NCI-H146 (cell line): ENCODE data around the gene GRIK1.
"Not testable (repeated sequence)": the region's sequence is repeated elsewhere in the genome, so short reads cannot be mapped to it uniquely, and the experiment has no call there.

Experiments used
- DNase-seq: peaks from one replicate; lab custom pipeline; 2025; lab: John Stamatoyannopoulos, UW

The GRIK1 gene

DNA sequence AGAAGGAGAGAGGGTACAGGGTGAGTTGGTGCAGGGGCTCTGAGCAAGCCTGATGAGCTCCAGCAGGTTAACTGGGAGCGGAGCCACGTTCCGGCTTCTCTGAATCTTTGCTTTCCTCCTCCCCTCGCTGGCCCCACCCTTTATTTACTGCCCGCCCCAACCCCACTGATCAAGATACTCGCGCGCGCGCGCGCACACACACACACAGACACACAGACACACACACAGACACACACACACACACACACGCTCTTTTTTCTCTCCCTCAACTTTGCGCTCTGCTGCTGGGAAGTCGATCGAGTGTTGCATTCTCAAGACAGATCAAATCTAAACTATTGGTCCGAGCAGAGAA is at the start of gene GRIK1:
GRIK1 (minus strand) TSS at position 73 of the 352 bp plus-strand sequence.
- DNase-seq, result peak; percentile 52

DNA sequence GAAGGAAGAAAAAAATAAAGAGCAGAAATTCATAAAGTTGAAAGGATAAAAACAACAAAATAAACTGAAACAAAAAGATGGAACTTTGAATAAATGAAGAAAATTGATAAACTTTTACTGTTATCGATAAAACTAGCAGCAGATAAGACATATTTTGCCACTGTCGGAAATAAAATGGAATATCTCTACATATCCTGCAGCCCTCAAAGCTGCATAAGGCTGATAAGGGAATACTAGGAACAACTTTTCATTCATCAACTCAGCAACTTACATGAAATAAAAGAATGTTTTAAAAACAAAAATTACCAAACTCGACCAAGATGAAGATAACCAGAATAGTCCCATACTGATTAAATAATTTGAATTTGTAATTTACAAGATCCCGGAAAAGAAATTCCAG is 48.0 kb upstream of the GRIK1 start:
- DNase-seq, result no peak

GRCh38 chr21:29985866-29986265 is 46.1 kb upstream of the GRIK1 start:
- no peak for DNase-seq

DNA sequence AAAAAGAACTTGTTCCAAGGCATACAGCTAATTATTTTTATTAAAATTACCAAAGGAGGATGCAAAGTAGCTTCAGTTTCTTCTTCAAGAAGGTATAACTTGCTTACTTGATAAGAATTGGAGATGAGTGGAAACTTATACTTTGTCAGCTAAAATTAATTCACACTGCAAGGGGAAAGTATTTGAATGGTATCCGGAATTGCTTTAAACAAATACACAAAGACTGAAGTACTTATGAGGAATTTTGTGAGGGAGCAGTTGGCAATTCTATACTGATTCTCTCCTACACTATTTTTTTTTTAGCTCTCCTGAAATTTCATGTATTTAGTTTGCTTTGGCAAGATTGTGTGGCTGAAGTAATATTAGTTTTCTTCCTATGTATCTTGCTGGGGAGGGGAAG is 39.2 kb upstream of the GRIK1 start:
- DNase-seq, result no peak

- no peak for DNase-seq
These were observed 36.0 kb upstream of the GRIK1 start for GRCh38 chr21:29975776-29976175.

GRCh38 chr21:29973258-29973657 is 33.5 kb upstream of the GRIK1 start:
- no peak for DNase-seq

GRCh38 chr21:29961291-29962027 is 21.7 kb upstream of the GRIK1 start:
- no peak for DNase-seq

DNA sequence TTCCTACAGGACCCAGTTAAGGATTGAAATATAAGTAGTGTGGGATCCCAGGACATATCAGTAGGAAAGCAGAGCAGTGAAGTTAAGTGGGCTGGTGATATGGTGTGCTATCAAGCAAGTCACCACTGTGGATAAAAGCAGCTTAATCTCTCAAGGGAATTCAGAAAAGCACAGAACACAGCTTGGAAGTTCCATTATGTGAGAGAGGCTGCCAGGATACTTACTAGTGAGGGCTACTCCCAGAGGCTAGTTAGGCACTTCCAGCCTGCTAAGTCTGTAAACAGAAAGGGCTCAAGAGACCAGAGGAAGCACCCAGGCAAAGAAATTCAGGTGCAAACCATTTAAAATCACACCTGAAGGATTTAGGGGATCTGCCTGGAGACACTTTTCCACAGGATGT is 18.8 kb upstream of the GRIK1 start:
- no peak for DNase-seq

DNA sequence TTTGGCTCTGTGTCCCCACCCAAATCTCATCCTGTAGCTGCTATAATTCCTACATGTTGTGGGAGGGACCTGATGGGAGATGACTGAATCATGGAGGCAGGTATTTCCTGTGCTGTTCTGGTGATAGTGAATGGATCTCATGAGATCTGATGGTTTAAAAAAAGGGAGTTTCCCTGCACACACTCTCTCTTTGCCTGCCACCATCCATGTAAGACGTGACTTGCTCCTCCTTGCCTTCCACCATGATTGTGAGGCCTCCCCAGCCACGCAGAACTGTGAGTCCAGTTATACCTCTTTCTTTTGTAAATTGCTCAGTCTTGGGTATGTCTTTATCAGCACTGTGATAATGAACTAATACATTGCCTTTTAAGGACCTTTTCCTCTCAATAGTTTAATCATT is 18.2 kb upstream of the GRIK1 start:
- not testable (repeated sequence) for DNase-seq

DNA sequence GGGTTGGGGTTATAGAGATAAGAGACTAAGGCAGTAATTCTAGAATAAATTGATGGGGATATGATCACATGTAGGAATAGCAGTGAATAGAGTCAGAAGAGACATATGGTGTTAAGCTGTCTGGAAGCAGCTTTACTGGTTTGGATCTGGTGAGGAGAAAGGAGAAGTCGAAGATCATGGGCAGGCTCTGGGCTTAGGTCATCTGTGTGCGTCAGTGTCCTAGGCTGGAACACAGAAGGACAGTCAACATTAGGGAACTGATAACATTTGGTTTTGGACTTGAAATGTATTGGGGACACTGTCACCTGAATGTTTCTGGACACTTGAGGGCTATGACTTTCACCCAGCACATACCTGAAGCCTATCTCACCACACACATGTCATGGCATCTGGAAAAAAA is 13.9 kb upstream of the GRIK1 start:
- DNase-seq, result no peak

DNA sequence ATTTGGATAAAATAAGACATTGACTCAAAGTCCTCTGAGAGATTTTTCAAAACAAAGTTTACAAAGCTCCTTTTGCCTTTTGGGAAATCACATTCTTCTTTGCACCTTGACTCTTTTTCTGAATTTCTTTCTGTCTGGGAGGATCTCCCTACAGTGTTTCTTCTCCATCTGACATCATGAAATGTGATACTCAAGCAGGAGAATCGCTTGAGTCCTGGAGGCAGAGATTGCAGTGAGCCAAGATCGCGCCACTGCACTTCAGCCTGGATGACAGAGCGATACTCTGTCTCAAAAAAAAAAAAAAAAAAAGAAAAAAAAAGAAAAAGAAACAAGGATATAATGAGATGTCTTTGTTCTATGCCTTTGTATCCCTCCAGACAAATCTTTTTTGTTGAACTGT is 13.3 kb upstream of the GRIK1 start:
- no peak for DNase-seq

DNA sequence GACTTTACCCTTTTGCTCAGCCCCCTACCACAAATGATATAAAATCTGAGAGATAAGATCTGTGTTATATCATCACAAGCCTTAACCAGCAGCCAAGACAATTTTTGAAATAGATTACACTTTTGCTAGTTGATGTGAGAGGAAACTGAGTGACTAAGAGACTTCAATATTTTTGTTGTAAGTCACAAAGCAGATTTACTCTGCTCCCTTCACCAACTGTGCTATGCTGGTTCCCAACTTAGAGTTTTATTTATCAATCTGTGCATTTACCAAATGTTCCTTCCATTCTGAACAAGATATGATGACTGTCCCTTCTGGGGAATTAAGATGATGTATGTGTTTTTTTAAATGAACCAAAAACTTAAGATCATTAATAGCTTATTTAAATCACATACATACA is 12.1 kb upstream of the GRIK1 start:
- no peak for DNase-seq

- no peak for DNase-seq
These were observed 10.2 kb upstream of the GRIK1 start for GRCh38 chr21:29949991-29950390.

GRCh38 chr21:29947119-29947518 is 7.3 kb upstream of the GRIK1 start:
- DNase-seq, result no peak

GRCh38 chr21:29943885-29944284 is 4.1 kb upstream of the GRIK1 start:
- DNase-seq, result no peak

GRCh38 chr21:29942034-29942433 is 2.2 kb upstream of the GRIK1 start:
- no peak for DNase-seq

DNA sequence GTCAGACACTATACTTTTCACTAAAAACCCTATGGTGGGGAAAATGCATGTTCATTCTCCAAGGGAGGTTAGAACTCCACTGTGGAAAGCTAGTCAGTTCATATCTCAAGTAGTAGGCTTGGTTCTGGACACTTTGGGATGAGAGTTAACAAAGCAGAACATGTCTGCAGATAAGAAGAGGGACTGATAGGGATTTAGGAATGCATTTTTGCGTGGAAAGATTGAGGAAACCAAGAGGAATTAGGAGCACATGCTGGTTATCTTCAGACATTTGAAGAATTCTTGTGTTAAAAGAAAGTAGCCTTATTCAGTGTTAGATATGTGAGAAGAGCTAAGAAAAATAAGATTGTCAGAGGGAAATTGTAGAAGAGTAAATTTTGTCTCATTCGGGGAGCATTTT is 1.2 kb upstream of the GRIK1 start:
- no peak for DNase-seq

DNA sequence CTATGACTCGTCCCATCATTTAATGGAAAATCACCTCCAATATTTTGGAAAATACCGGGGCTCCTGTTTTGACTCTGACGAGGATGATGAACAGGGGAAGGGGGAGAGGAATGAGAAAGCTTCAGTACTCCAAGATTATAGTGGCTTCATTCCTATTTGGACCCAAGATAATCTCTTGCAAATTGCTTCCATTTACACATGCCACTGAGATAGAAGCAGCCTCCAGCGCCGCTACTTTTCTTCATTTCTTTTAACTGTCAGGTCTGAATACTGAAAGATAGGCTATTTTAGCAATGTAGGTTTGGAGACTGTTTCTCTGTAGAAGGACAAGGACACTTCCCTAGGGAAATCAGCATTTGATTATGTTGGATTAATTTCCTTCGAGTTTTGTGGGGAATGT is 565 bp upstream of the GRIK1 start:
- DNase-seq, result no peak

- DNase-seq, result peak; percentile 35
These were observed 482 bp downstream of the GRIK1 start for GRCh38 chr21:29939104-29939923.

DNA sequence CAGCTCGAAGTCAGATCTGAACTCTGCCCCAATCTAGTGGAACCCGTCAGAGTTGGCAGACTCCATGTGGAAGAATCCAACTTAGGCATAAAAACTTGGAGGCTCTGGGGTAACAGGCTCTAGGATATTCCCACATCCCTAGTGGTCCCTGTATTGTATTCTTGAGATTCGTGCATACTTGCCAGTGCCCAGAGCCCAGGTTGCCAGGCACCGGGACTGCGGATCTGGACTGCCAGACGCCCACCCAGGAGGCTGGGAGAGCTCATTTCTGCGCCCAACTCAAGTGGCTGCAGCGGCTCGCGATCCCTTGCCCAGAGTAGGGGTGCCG is 1.1 kb downstream of the GRIK1 start:
- DNase-seq, result no peak

DNA sequence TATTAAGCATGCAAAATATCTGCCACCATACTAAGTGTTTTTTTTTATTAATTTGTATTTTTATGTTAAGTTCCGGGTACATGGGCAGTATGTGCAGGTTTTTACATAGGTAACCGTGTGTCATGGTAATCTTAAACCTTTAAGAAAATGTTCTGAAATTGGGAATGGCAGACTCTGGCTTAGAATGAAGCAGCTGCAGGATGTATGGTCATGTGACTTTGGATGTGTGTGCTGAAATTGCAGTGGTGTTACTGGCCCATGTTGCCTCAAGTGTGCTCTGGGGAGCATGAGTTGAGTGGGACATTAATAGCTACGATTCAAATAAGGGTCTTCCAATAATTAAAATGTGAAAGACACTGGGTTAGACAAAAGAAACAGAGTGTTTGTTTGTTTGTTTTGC is 6.7 kb downstream of the GRIK1 start:
- no peak for DNase-seq

DNA sequence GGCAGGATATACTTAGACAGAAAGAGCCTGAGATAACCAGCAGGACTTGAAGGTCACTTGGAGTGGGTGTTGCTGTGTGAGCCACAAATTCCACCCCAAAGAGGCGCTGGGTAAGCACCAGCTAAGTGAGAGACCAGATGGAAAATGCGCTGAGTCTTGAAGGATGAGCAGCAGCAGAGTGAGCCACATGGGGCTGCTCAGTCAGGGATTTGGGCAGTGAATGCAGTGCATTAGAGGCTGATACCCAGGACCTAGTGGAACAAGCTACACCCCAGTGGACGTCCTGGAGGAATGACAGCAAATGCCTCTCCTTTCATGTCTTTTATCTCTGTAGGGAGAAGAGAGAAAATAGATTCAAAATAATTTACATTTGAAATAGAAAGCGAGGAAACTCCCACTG is 11.3 kb downstream of the GRIK1 start:
- DNase-seq, result no peak

- no peak for DNase-seq
These were observed 18.9 kb downstream of the GRIK1 start for GRCh38 chr21:29920938-29921337.

DNA sequence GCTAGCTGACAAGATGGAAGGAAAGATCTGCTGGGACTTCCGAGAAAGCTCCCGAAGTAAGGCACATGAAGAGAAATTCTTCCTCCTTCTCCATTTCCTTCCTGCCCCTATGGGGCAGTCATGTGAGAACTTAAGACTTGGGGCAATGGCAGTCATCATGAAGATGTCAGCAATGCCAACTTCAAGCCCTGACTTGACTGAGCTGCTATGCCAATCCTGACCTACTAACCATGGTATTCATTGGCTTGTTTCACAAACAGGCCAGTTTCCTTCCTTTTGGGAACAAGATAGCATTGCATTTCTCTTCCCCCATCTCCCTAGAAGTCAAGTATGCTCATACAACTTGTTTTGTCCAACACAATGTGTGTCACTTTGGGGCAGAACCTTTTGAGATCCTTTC is 25.5 kb downstream of the GRIK1 start:
- no peak for DNase-seq
